GM23338 (cell line): ENCODE measurements around the gene FRY. TPM values are rescaled to one million over a fixed set of nuclear protein-coding genes. Genes with fewer than 3 reads are reported as not detected.

Experiments used
- ATAC-seq: fragments of 200-7000 bp; cut with Tn5 transposase; 3 replicates; pipeline ENCODE4 v1.9.1; 2020
- DNase-seq: peaks from one replicate; pipeline ENCODE4 v3.0.0-alpha.2; 2015; ENCODE audit warnings: low spot score
- H2AFZ ChIP-seq: fragments of 200-600 bp; sonication (generic); 2 replicates; pipeline ENCODE4 v1.8.0; 2016; ENCODE audit warnings: antibody characterized with exemption, mild to moderate bottlenecking, moderate library complexity
- H3F3A ChIP-seq: fragments of 200-600 bp; sonication (generic); replicated peaks from 2 replicates; pipeline ENCODE4 v1.8.0; 2017; ENCODE audit warnings: antibody characterized with exemption, mixed run types, low read depth
- H3K27ac ChIP-seq: fragments of 200-600 bp; sonication (generic); 2 replicates; pipeline ENCODE4 v1.6.1; 2016; ENCODE audit warnings: low read depth
- H3K27me3 ChIP-seq: fragments of 200-600 bp; sonication (generic); 2 replicates; pipeline ENCODE4 v1.8.0; 2016; ENCODE audit warnings: mild to moderate bottlenecking, mixed run types, moderate library complexity; ENCODE audit not compliant: insufficient read depth
- H3K36me3 ChIP-seq: fragments of 200-600 bp; sonication (generic); 2 replicates; pipeline ENCODE4 v1.8.0; 2016; ENCODE audit warnings: mild to moderate bottlenecking; ENCODE audit not compliant: insufficient read depth
- H3K4me1 ChIP-seq: fragments of 200-600 bp; sonication (generic); 2 replicates; pipeline ENCODE4 v1.8.0; 2016; ENCODE audit warnings: mild to moderate bottlenecking, moderate library complexity; ENCODE audit not compliant: insufficient read depth
- H3K4me2 ChIP-seq: fragments of 200-600 bp; sonication (generic); 2 replicates; pipeline ENCODE4 v1.7.1; 2017; ENCODE audit warnings: mixed run types
- H3K4me3 ChIP-seq: fragments of 200-600 bp; sonication (generic); 2 replicates; pipeline ENCODE4 v1.6.1; 2016; ENCODE audit warnings: mixed run types
- H3K79me2 ChIP-seq: fragments of 200-600 bp; sonication (generic); replicated peaks from 2 replicates; pipeline ENCODE4 v1.8.0; 2017; ENCODE audit warnings: mild to moderate bottlenecking; ENCODE audit not compliant: insufficient read depth
- H3K9me2 ChIP-seq: fragments of 200-600 bp; sonication (generic); 2 replicates; pipeline ENCODE4 v1.8.0; 2017; ENCODE audit not compliant: insufficient read depth
- H4K20me1 ChIP-seq: fragments of 200-600 bp; sonication (generic); replicated peaks from 2 replicates; pipeline ENCODE4 v1.8.0; 2017; ENCODE audit warnings: mild to moderate bottlenecking; ENCODE audit not compliant: insufficient read depth
- H3K27ac Mint-ChIP-seq: 2 replicates; pipeline ENCODE4 v1.8.0; 2020; ENCODE audit warnings: inconsistent platforms, mild to moderate bottlenecking, moderate library complexity, mixed read lengths
- H3K27me3 Mint-ChIP-seq: 3 replicates; pipeline ENCODE4 v1.8.0; 2022; ENCODE audit warnings: low read depth, mild to moderate bottlenecking, moderate library complexity, mixed read lengths, inconsistent platforms; ENCODE audit not compliant: insufficient read depth, poor library complexity
- H3K36me3 Mint-ChIP-seq: 3 replicates; pipeline ENCODE4 v1.8.0; 2021; ENCODE audit warnings: low read depth, mild to moderate bottlenecking, inconsistent platforms, moderate library complexity, mixed read lengths
- H3K4me1 Mint-ChIP-seq: 3 replicates; pipeline ENCODE4 v1.8.0; 2020; ENCODE audit warnings: mild to moderate bottlenecking, inconsistent platforms, mixed read lengths
- H3K4me3 Mint-ChIP-seq: 3 replicates; pipeline ENCODE4 v1.8.0; 2021; ENCODE audit warnings: moderate library complexity, mild to moderate bottlenecking, inconsistent platforms, mixed read lengths
- H3K9me3 Mint-ChIP-seq: 3 replicates; pipeline ENCODE4 v1.8.0; 2020; ENCODE audit warnings: moderate library complexity, mild to moderate bottlenecking, inconsistent platforms, mixed read lengths
- ETS1 ChIP-seq: IDR thresholded peaks from 2 replicates; pipeline ENCODE4 v1.6.1; 2016; ENCODE audit warnings: antibody characterized with exemption
- EZH2 ChIP-seq: fragments of 200-600 bp; sonication (generic); IDR thresholded peaks from one replicate; pipeline ENCODE4 v1.8.0; 2017; ENCODE audit warnings: antibody characterized with exemption, mild to moderate bottlenecking, low read depth; ENCODE audit not compliant: unreplicated experiment
- EZH2phosphoT487 ChIP-seq: fragments of 200-600 bp; sonication (generic); IDR thresholded peaks from one replicate; pipeline ENCODE4 v1.8.1; 2018; ENCODE audit warnings: antibody characterized with exemption; ENCODE audit not compliant: unreplicated experiment
- JUNB ChIP-seq: IDR thresholded peaks from one replicate; pipeline ENCODE4 v1.6.1; 2016; ENCODE audit warnings: antibody characterized with exemption; ENCODE audit not compliant: unreplicated experiment
- NANOG ChIP-seq: IDR thresholded peaks from 2 replicates; pipeline ENCODE4 v1.6.1; 2016; ENCODE audit warnings: antibody characterized with exemption, borderline replicate concordance
- POLR2AphosphoS5 ChIP-seq: IDR thresholded peaks from 2 replicates; pipeline ENCODE4 v1.6.1; 2016; ENCODE audit warnings: antibody characterized with exemption, low read depth
- REST ChIP-seq: IDR thresholded peaks from one replicate; pipeline ENCODE4 v1.6.1; 2018; ENCODE audit warnings: antibody characterized with exemption; ENCODE audit not compliant: unreplicated experiment
- STAT1 ChIP-seq: IDR thresholded peaks from one replicate; pipeline ENCODE4 v1.6.1; 2016; ENCODE audit warnings: antibody characterized with exemption; ENCODE audit not compliant: unreplicated experiment
- ZNF331 ChIP-seq: fragments of 250-450 bp; sonication (Bioruptor Pico); IDR thresholded peaks from 2 replicates; pipeline ENCODE4 v1.5.0; 2020; ENCODE audit warnings: low read depth, mild to moderate bottlenecking, moderate library complexity
- polyA plus RNA-seq: library from polyadenylated mRNA; unstranded; fragments of >200 nt; fragmentation: Nextera tagmentation; extraction: Ambion mirVana; gene quantifications from 2 replicates; pipeline ENCODE4 v1.2.1, GENCODE V29; 2016
- total RNA-seq: library from RNA; depleted of rRNA; stranded (reverse); fragments of >200 nt; shearing (Covaris generic); gene quantifications from 2 replicates; pipeline ENCODE4 v1.2.3, GENCODE V29; 2014
- TF ChIP-seq, protein P1 (sequence below), 2 experiments: fragments of 200-600 bp in 1 of 2; sonication (generic) in 1 of 2; conservative IDR thresholded peaks; 2 replicates each; pipeline versions ENCODE4 v1.5.1 to v1.6.1; 2016 to 2017; ENCODE audit warnings: antibody characterized with exemption in 2 of 2, low read depth in 2 of 2, mild to moderate bottlenecking in 2 of 2, moderate library complexity in 1 of 2

The FRY gene
- total and polyA plus RNA-seq, 2 experiments from 2014 or later: 2.4 to 10.1 TPM

- H3K4me1 Mint-ChIP-seq: peaks cover 25% of the 10 kb centered on the region
- no peaks in the 10 kb centered on the region for H3K36me3 Mint-ChIP-seq
- Histone ChIP-seq H3K79me2 (no peaks in the 10 kb centered on the region), H2AFZ (no peak overlapping the region), H3K36me3 (no peaks in the 10 kb centered on the region), H4K20me1 (no peaks in the 10 kb centered on the region), H3K4me1 (peaks cover 6% of the 10 kb centered on the region), H3K4me3 (no peak overlapping the region), H3K9me2 (0 out of 2 replicates have a peak, but pooled peaks cover 5% of the 10 kb centered on the region), H3K27me3 (no peaks in the 10 kb centered on the region), H3F3A (no peaks in the 10 kb centered on the region), H3K4me2 (no peak overlapping the region), H3K27ac (no peak overlapping the region)
- no peak for TF ChIP-seq EZH2
- TF ChIP-seq JUNB: no peak
- TF ChIP-seq NANOG: no peak
- no peak for TF ChIP-seq POLR2AphosphoS5
- no peak for TF ChIP-seq EZH2phosphoT487
- DNase-seq (no peak), ATAC-seq (no peak)
- no peak overlapping the region; the same call in 1 of the 2 replicates for H3K27ac Mint-ChIP-seq
- peaks cover 1% of the 10 kb centered on the region for H3K27me3 Mint-ChIP-seq
- H3K4me3 Mint-ChIP-seq: no peak overlapping the region
- no peaks in the 10 kb centered on the region for H3K9me3 Mint-ChIP-seq
Observed at GRCh38 chr13:32208860-32209259, 177.3 kb downstream of the FRY start.

DNA sequence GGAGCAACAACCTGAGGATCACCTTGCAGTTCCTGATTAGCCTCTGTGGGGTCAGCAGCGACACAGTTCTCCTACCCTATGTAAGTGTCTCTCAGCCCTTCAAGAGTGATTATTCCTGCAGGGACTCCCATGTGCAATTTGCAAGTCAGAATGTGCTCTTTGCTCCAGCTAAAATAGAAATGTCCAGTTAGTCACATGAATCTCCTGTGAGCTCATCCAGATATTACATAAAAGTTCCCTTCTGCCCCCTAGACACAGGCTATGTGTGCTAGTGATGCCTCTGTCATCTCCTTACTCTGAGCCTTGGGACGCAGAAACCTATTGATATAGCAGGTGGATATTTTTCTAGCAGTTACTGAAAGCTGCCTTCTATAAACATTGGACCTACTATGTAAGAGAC is 178.1 kb downstream of the FRY start:
- H3K27me3 Mint-ChIP-seq: peaks cover 1% of the 10 kb centered on the region
- Histone ChIP-seq H4K20me1 (no peaks in the 10 kb centered on the region), H3K4me3 (no peak overlapping the region), H3K27me3 (no peaks in the 10 kb centered on the region), H3K9me2 (no peaks in the 10 kb centered on the region), H3K4me2 (no peak overlapping the region), H3F3A (no peaks in the 10 kb centered on the region), H3K4me1 (peaks cover 6% of the 10 kb centered on the region), H2AFZ (no peak overlapping the region), H3K79me2 (no peaks in the 10 kb centered on the region), H3K36me3 (no peaks in the 10 kb centered on the region), H3K27ac (no peak overlapping the region)
- H3K36me3 Mint-ChIP-seq: no peaks in the 10 kb centered on the region
- H3K27ac Mint-ChIP-seq: no peak overlapping the region
- H3K4me3 Mint-ChIP-seq: no peak overlapping the region
- no peak for TF ChIP-seq ETS1
- no peak for TF ChIP-seq STAT1
- no peak for TF ChIP-seq EZH2
- TF ChIP-seq ZNF331 (CRISPR knock-in tag): no peak
- TF ChIP-seq POLR2AphosphoS5: no peak
- TF ChIP-seq REST: no peak
- TF ChIP-seq, protein P1, sequence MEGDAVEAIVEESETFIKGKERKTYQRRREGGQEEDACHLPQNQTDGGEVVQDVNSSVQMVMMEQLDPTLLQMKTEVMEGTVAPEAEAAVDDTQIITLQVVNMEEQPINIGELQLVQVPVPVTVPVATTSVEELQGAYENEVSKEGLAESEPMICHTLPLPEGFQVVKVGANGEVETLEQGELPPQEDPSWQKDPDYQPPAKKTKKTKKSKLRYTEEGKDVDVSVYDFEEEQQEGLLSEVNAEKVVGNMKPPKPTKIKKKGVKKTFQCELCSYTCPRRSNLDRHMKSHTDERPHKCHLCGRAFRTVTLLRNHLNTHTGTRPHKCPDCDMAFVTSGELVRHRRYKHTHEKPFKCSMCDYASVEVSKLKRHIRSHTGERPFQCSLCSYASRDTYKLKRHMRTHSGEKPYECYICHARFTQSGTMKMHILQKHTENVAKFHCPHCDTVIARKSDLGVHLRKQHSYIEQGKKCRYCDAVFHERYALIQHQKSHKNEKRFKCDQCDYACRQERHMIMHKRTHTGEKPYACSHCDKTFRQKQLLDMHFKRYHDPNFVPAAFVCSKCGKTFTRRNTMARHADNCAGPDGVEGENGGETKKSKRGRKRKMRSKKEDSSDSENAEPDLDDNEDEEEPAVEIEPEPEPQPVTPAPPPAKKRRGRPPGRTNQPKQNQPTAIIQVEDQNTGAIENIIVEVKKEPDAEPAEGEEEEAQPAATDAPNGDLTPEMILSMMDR (conservative IDR thresholded peaks at IDR 0.05; ENCODE audit: low read depth in 2 of 2): no peak
- DNase-seq: no peak
- H3K4me1 Mint-ChIP-seq: peaks cover 23% of the 10 kb centered on the region
- peak; percentile 58 for ATAC-seq
- no peaks in the 10 kb centered on the region for H3K9me3 Mint-ChIP-seq
